ENCODE measurements around the gene AGBL2.

GRCh38 chr11:47725442-47726117, 10.4 kb upstream of the AGBL2 start:
- TF ChIP-seq CTCF (IDR thresholded peaks at IDR 0.05): no peak
- no peak for TF ChIP-seq POLR2AphosphoS5 (IDR thresholded peaks at IDR 0.05)
